ENCODE data around the gene SUSD6. TPM values are rescaled to one million over a fixed set of nuclear protein-coding genes. Genes with fewer than 3 reads are reported as not detected.

Gene SUSD6
- total and polyA plus RNA-seq, 2 donors (not counting 1 experiment from before 2014, with no cell fraction given), result 62.3 to 97.8 TPM

DNA sequence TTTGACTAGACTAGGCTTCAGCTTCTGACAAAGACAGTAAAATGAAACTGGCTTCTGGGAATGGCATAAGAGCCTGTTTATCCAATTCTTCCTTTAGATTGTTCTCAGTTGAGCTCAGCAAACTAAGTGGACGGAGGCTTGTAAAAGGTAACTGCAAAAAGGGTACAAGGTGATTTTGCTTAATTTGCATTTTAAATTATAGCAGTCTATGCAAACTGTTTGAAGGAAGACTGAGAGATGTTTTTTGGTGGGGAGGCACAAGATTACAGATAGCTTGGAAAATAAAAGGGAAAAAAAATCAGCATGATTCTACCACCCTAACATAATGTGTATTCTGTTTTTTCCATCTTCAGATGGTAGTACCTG lies 5.0 kb downstream of the SUSD6 start:
- Histone ChIP-seq H3K27me3 (replicated peaks in 1 of 4; ENCODE audit: control extremely low read depth in 1 of 4, control insufficient read depth in 3 of 4, insufficient read depth in 4 of 4, low read length in 3 of 4) (no peaks in the 10 kb centered on the region), H3K9me3 (ENCODE audit: control extremely low read depth in 1 of 3, control insufficient read depth in 2 of 3, insufficient read depth in 1 of 3, low read length in 2 of 3) (no peaks in the 10 kb centered on the region), H3K79me2 (ENCODE audit: control insufficient read depth, insufficient read depth, low read length) (peaks cover 73% of the 10 kb centered on the region), H3K9ac (ENCODE audit: low read length) (peak overlapping the region; percentile 43), H3K4me1 (ENCODE audit: control insufficient read depth in 2 of 2, insufficient read depth in 2 of 2, low read length in 2 of 2) (peaks cover 88 to 90% of the 10 kb centered on the region in 2 donors), H3K4me2 (replicated peaks; ENCODE audit: low read depth, low read length, poor library complexity, severe bottlenecking) (peak overlapping the region; percentile 88), H4K20me1 (ENCODE audit: control insufficient read depth, insufficient read depth, low read length, poor library complexity, severe bottlenecking) (peaks cover 74% of the 10 kb centered on the region), H3K27ac (ENCODE audit: low read length in 2 of 2) (peak overlapping the region; percentile 80 to 92), H2AFZ (ENCODE audit: insufficient read depth, low read depth, low read length, poor library complexity, severe bottlenecking) (no peak overlapping the region), H3K36me3 (replicated peaks in 1 of 2; ENCODE audit: control extremely low read depth in 1 of 2, control insufficient read depth in 1 of 2, extremely low read depth in 1 of 2, insufficient read depth in 2 of 2, low read length in 1 of 2) (no peaks in the 10 kb centered on the region), H3K4me3 (ENCODE audit: control extremely low read depth in 1 of 5, extremely low read depth in 1 of 5, insufficient read depth in 1 of 5, low read depth in 2 of 5, low read length in 4 of 5) (peak overlapping the region in 4 of 5 experiments; percentile 10 to 41 (median 28))
- no peaks in the 10 kb centered on the region for H3K27me3 Mint-ChIP-seq
- no peak for ATAC-seq (ENCODE audit: low read depth)
- WGBS (ENCODE audit: insufficient coverage), result no CpG with 5 or more reads among the region's 1 CpG
- TF ChIP-seq, protein P1, sequence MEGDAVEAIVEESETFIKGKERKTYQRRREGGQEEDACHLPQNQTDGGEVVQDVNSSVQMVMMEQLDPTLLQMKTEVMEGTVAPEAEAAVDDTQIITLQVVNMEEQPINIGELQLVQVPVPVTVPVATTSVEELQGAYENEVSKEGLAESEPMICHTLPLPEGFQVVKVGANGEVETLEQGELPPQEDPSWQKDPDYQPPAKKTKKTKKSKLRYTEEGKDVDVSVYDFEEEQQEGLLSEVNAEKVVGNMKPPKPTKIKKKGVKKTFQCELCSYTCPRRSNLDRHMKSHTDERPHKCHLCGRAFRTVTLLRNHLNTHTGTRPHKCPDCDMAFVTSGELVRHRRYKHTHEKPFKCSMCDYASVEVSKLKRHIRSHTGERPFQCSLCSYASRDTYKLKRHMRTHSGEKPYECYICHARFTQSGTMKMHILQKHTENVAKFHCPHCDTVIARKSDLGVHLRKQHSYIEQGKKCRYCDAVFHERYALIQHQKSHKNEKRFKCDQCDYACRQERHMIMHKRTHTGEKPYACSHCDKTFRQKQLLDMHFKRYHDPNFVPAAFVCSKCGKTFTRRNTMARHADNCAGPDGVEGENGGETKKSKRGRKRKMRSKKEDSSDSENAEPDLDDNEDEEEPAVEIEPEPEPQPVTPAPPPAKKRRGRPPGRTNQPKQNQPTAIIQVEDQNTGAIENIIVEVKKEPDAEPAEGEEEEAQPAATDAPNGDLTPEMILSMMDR (IDR thresholded peaks at IDR 0.05), result no peak
- TF ChIP-seq EZH2 (IDR thresholded peaks at IDR 0.05; ENCODE audit: borderline replicate concordance, insufficient read depth, low read depth, low read length, poor library complexity, severe bottlenecking), result no peak
- no peaks in the 10 kb centered on the region for H3K9me3 Mint-ChIP-seq (ENCODE audit: insufficient read depth)
- POLR2A ChIA-PET, result interaction anchor here (0.6 to 0.9 kb wide), 3 partner anchors 9 to 19 kb away, joined by 3 to 6 read pairs (median 4); no protein-coding TSS in a partner anchor
- intact Hi-C loops (cut with micrococcal nuclease), result loop anchor here (5.0 kb wide), 2 partner anchors 91 to 1919 kb away; partner anchors contain the start of gene RDH11
- peak overlapping the region; percentile 98 for H3K27ac Mint-ChIP-seq
- CTCF ChIA-PET, result interaction anchor here (0.5 to 3.1 kb wide), 11 partner anchors 10 to 1672 kb away, joined by 3 to 17 read pairs (median 3); no protein-coding TSS in a partner anchor
- peaks cover 88% of the 10 kb centered on the region for H3K4me1 Mint-ChIP-seq
- no peak for DNase-seq
- H3K4me3 Mint-ChIP-seq, result peak overlapping the region; percentile 98

DNA sequence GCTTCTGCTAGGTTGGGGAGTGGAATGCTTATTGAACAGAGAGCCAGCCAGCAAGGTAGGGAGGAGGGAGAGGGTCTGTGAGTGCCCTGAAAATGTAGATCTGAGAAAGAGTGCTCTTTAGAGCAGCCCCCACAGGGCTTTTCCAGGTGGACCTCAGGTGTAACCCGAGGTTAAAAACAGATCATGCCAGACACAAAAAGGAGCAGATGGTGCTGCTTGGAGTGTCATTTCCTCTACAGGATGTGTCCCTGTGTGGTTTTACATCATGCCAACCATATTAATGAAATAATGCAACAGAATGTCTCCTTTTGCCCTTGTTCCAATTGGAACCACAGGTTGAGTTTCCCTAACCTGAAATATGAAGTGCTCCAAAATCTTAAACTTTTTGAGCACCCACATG lies 6.4 kb downstream of the SUSD6 start:
- Histone ChIP-seq H3K27me3 (replicated peaks in 1 of 4; ENCODE audit: control extremely low read depth in 1 of 4, control insufficient read depth in 3 of 4, insufficient read depth in 4 of 4, low read length in 3 of 4) (no peaks in the 10 kb centered on the region), H2AFZ (ENCODE audit: insufficient read depth, low read depth, low read length, poor library complexity, severe bottlenecking) (no peak overlapping the region), H3K9me3 (ENCODE audit: control extremely low read depth in 1 of 3, control insufficient read depth in 2 of 3, insufficient read depth in 1 of 3, low read length in 2 of 3) (no peaks in the 10 kb centered on the region), H3K4me3 (ENCODE audit: control extremely low read depth in 1 of 5, extremely low read depth in 1 of 5, insufficient read depth in 1 of 5, low read depth in 2 of 5, low read length in 4 of 5) (no peak overlapping the region), H3K79me2 (ENCODE audit: control insufficient read depth, insufficient read depth, low read length) (peaks cover 78% of the 10 kb centered on the region), H3K4me1 (ENCODE audit: control insufficient read depth in 2 of 2, insufficient read depth in 2 of 2, low read length in 2 of 2) (peaks cover 98% of the 10 kb centered on the region in 2 donors), H4K20me1 (ENCODE audit: control insufficient read depth, insufficient read depth, low read length, poor library complexity, severe bottlenecking) (peaks cover 76% of the 10 kb centered on the region), H3K36me3 (replicated peaks in 1 of 2; ENCODE audit: control extremely low read depth in 1 of 2, control insufficient read depth in 1 of 2, extremely low read depth in 1 of 2, insufficient read depth in 2 of 2, low read length in 1 of 2) (no peaks in the 10 kb centered on the region), H3K9ac (ENCODE audit: low read length) (no peak overlapping the region), H3K27ac (ENCODE audit: low read length in 2 of 2) (peak overlapping the region; percentile 80 to 92), H3K4me2 (replicated peaks; ENCODE audit: low read depth, low read length, poor library complexity, severe bottlenecking) (peak overlapping the region; percentile 88)
- TF ChIP-seq EZH2 (IDR thresholded peaks at IDR 0.05; ENCODE audit: borderline replicate concordance, insufficient read depth, low read depth, low read length, poor library complexity, severe bottlenecking), result no peak
- TF ChIP-seq, protein P1 (IDR thresholded peaks at IDR 0.05), result no peak
- H3K4me1 Mint-ChIP-seq, result peaks cover 94% of the 10 kb centered on the region
- ChIA-PET CTCF (interaction anchor here (1.4 to 2.8 kb wide), 2 partner anchors 33 to 109 kb away, joined by 4 to 15 read pairs; no protein-coding TSS in a partner anchor), POLR2A (no interaction called here)
- intact Hi-C loops (cut with micrococcal nuclease), result loop anchor here (5.0 kb wide), 2 partner anchors 90 to 1920 kb away; partner anchors contain the start of gene RDH11
- WGBS (ENCODE audit: insufficient coverage), result 14% methylated on average over 1 of the region's 1 CpG
- no peaks in the 10 kb centered on the region for H3K9me3 Mint-ChIP-seq (ENCODE audit: insufficient read depth)
- DNase-seq (no peak), ATAC-seq (ENCODE audit: low read depth) (no peak)
- peak overlapping the region; percentile 98 for H3K27ac Mint-ChIP-seq
- peak overlapping the region; percentile 60 for H3K4me3 Mint-ChIP-seq
- no peaks in the 10 kb centered on the region for H3K27me3 Mint-ChIP-seq

All from B cell (primary cell).